Astrocyte (in vitro differentiated cells and primary cell): ENCODE measurements around the gene GLB1L2.

Experiments used
- EZH2 ChIP-seq: IDR thresholded peaks from 2 replicates; pipeline ENCODE4 v1.6.1; 2012; ENCODE audit warnings: mild to moderate bottlenecking, low read length, inconsistent platforms; ENCODE audit not compliant: insufficient read depth
- TF ChIP-seq, protein P1 (sequence below): IDR thresholded peaks from 2 replicates; pipeline ENCODE4 v1.5.1; 2011; ENCODE audit warnings: low read depth, mild to moderate bottlenecking, inconsistent platforms, low read length, moderate library complexity; ENCODE audit not compliant: insufficient read depth

DNA sequence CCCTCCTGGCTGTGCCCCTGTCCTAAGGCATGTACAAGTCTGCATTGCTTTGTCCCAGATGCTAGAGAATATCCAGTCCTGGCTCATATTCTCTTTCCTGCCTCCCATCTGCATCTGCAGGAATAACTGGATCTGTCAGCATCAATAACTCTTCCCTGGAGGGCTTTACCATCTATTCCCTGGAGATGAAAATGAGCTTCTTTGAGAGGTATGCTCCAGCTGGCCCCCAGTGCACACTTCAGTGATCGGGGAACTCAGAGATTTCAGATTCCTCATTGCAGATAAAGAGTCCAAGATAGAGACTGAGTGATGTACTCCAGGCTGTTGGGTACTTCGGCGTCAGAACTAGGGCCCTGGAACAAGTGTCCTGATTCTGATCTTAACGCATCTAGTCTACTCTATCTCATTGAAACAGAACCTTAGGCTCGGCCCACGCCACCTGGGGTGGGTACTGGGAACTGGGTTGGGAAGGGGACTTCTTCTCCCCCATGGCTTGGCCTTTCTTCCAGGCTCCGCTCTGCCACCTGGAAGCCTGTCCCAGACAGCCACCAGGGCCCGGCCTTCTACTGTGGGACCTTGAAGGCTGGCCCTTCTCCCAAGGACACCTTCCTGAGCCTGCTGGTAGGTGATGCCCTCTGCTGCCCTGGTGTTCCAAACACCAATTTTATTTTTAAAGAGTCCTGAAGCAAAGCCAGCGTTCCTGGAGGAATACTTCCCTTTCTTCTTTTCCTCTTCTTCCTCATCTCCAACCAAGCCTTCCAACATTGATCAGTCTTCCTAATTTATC, 17.8 kb upstream of the GLB1L2 start:
- TF ChIP-seq, protein P1, sequence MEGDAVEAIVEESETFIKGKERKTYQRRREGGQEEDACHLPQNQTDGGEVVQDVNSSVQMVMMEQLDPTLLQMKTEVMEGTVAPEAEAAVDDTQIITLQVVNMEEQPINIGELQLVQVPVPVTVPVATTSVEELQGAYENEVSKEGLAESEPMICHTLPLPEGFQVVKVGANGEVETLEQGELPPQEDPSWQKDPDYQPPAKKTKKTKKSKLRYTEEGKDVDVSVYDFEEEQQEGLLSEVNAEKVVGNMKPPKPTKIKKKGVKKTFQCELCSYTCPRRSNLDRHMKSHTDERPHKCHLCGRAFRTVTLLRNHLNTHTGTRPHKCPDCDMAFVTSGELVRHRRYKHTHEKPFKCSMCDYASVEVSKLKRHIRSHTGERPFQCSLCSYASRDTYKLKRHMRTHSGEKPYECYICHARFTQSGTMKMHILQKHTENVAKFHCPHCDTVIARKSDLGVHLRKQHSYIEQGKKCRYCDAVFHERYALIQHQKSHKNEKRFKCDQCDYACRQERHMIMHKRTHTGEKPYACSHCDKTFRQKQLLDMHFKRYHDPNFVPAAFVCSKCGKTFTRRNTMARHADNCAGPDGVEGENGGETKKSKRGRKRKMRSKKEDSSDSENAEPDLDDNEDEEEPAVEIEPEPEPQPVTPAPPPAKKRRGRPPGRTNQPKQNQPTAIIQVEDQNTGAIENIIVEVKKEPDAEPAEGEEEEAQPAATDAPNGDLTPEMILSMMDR, result no peak
- TF ChIP-seq EZH2, result no peak
